HG02870 (cell line): Measurements from ENCODE around the gene PTPA.

ENCODE experiments used
- ATAC-seq: cut with Tn5 transposase; IDR thresholded peaks from one replicate; pipeline ENCODE4 v1.9.1; 2021; ENCODE audit warnings: mild to moderate bottlenecking, moderate library complexity; ENCODE audit not compliant: unreplicated experiment

The PTPA gene

DNA sequence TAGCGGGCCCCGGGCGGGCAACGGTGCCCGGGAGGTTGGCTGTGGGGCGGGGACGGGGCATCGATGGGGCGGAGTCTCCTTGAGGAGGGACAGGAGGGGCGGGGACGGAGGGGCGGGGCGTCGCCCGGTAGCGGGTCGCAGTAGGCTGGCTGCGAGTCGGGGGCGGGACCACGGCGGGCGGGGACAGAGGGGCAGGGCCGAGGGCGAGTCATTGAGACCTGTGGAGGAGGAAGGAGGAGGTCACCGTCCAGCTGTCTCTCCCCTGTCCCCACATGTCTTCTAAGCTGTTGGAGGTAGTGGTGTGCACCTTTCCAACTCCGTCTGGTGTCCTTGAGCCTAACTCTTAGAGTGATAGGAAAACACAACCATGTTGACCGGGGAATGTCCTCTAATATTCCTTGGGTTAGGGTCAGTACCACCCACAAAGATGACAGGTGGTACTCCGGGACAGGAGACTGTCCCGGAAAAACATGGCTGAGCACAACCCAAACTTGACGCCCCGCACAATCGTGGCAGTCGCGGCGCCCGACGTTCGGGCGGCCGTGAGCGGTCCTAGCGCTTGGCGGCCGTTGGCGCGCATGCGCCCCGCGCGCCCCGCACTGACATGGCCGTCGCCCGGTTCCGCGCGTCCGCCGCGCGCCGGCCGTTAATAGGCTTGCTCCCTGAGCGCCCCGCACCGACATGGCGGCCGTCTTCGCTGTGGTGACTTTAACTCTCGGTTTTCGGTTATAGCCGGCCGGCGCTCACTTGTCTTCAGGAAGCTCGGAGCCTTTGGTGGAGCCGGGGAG, at the start of gene PTPA, which contains the start of gene CRAT:
TSS of gene PTPA (plus strand) at position 676 of the 788 bp plus-strand sequence. CDS start 186 bp downstream, outside the sequence.
TSS of gene CRAT (minus strand) at position 54 of the 788 bp plus-strand sequence. CDS start 284 bp downstream, outside the sequence.
- peak; percentile 75 for ATAC-seq

DNA sequence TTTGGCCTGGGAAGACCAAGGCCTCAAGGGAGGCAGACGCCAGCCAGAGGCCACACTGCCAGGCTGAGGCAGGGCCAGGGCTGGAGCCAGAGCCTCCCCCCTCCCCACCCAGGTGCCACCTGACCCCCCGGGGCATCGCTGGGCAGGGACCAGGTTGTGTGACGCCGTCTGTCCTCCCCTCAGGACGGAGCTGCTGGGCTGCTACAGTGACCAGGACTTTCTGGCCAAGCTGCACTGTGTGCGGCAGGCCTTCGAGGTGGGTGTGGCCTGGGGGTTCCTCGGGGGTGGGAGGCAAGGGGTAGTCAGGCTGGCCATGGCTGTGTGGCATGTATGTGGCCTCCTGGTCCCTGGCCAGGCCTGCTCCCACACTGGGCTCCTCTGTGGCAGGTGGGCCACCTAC, 48.2 kb upstream of the PTPA start:
- no peak for ATAC-seq

DNA sequence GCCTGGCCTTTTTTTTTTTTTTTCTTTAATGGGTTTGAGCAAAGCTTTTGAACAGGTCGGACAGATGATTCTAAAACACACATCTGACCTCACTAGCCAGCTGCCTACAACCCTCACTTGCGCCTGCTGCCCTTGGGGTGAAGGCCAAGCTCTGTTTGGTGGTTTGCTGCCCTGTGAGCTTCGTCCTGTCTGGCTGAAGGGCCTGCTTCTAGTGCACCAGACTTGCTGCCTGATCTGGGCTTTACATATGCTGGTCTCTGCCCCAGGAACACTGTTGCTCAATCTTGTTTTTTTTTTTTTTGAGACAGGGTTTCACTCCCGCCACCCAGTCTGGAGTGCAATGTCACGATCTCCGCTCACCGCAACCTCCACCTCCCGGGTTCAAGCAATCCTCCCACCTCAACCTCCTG, 46.7 kb upstream of the PTPA start:
- ATAC-seq = no peak

DNA sequence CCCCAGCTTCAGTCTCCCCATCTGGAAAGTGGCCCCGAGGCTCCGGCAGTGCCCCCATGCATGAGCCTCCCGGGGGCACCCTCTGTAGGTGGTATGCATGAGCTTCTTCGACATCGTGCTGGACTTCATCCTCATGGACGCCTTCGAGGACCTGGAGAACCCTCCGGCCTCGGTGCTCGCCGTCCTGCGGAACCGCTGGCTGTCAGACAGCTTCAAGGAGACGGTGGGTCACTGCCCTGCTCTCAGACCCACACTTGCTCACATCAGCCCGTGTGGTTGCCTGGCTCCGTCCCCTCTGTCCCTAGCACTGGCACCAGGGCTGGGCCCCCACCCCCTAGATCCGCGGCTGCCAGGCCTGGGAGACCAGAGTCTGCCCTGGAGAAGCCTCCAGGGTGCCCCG, 43.1 kb upstream of the PTPA start:
- ATAC-seq = no peak

DNA sequence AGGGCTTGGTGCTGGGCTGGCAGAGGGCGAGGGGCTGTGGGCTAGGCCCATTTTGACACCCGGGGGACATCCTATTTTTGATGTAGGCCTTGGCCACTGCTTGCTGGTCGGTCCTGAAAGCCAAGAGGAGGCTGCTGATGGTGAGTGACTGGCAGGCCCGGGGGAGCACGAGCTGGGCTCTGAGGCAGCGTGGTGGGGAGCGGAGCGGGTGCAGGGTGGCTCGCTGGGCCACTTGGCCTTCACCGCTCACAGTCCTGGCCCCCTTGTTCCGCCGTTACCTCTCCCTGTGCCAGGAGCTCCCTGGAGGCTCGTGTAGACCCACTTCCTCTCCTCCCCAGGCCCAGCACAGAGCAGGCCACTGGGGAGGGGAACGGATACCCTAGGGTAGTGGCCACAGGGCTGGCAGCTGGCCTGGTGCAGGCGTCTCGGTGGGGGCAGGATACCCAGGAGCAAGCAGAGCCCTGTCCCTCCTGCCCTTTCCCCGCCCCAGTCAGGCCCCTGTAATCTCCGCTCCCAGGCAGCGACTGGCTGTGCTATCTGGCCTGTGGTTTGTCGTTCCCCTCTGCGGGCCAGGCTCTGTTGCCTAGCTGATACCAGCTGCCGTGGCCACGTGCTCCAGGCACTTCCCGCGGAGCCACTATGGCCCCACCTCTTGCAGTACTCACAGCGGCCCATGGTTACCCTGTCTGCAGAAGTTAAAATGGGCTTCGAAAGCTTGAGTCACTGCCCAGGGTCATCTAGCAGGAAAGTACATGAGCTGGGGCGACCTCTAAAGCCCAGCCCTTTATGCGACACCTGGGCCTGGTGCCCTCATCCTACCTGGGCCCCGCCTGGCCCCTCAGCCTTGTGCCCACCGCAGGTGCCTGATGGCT, 42.0 kb upstream of the PTPA start:
- ATAC-seq = no peak

DNA sequence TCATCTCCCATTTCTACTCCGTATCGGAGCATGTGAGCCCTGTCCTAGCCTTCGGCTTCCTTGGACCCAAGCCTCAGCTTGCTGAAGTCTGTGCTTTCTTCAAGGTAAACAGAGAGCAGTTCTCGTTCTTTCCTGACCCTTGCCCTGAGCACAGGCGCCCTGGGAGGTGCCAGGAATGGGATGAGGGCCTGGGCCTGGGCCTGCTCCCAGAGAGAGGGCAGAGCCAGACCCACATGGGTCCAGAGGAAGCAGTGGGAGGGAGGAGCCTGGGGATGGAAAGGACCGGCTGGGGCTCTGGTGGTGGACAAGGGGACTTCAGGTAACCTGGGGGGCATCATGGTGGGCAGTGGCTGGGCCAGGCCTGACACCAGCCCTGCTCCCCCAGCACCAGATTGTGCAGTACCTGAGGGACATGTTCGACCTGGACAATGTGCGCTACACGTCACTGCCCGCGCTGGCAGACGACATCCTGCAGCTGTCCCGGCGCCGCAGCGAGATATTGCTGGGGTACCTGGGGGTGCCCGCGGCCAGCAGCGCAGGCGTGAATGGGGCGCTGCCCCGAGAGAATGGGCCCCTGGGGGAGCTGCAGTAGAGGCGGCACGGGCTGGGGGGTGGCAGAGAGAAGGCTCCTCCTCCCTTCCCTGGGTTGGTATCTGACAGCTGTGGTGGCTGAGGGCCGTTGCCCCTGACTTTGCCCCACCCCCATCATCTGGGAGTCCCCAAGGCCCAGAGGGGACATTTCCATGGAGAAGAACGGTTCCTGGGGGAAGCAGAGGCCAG, 41.2 kb upstream of the PTPA start:
- ATAC-seq = no peak

DNA sequence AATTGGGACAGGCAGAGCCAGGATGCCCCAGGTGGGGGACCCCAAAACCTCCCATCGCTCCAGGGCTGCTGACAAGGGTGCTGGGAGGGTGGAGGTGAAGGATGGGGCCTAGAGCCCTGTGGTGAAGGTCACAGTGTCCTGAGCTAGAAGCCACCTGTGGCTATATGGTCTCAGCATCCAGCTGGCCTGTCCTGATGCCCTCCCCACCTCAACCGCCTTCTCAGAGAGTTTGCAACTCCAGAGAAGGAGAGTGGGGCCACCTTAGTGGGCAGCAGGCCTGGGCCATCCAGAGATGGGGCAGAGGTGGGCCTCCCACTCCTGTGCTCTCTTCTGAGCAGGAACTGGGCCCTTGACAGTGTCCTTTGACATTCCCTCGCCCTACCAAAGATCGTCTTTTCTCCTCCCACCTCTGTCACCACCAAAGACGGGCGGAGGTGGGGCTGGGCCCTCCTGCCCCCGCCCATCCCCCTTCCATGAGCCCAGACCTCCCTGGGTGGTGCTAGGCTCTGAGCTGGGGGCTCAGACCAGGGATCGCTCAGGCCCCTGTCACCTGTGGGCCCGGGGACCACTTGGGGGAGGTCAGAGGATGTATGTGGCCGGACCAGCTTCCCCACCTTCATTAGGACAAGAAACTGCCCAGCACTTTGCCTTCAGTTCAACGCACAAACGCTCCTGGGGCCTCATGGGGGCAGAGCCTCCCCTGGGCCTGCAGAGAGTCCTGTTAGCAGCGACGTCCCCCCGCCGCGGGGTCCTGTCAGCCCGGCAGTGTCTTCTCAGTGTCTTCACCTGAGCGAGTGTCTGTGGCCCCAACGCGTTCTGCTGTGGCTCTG, 40.3 kb upstream of the PTPA start:
- ATAC-seq = no peak

DNA sequence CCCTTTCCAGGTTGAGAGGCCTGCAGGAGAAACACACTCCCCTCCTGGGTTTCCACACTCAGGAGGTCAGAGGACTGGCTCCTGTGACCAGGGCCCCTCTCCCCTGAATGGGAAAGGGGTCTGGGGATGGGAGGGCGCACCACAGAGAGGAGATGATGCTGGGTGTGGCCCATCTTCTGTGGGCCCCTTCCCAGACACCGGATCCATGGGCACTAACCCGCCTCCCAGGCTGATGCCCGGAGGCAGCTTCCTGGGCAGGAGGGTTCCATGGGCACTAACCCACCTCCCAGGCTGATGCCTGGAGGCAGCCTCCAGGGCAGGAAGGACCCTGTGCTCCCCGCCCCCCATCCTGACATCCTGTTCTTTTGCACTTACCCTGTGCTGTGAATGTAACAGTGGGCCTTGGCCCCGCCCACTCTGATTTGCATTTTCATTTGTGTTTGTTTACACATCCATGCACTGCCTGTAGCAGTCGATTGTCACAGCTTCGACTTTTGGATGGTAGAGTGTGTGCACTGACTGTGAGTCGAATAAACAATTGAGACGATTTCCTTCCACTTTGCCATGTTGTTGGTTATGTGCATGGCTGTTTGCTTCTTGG, 39.6 kb upstream of the PTPA start:
- no peak for ATAC-seq

DNA sequence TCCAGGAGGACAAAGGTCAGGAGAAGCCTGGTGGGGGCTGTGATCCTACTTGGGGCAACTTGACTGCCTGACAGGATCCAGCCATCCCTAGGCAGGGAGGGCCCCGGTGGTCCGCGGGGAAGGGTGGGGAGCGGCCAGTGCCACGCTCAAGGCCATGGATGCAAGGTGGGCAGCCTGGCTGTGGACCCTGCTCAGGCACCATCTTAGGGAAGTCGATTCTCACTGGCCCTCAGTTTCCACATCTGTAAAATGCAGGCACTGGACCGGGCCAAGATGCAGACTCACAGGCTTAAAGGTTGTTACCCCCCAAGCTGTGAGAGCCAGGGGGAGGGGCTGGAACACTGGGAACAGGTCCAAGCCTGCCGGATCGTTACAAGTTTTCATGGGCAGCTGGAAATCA, 39.0 kb upstream of the PTPA start:
- no peak for ATAC-seq

DNA sequence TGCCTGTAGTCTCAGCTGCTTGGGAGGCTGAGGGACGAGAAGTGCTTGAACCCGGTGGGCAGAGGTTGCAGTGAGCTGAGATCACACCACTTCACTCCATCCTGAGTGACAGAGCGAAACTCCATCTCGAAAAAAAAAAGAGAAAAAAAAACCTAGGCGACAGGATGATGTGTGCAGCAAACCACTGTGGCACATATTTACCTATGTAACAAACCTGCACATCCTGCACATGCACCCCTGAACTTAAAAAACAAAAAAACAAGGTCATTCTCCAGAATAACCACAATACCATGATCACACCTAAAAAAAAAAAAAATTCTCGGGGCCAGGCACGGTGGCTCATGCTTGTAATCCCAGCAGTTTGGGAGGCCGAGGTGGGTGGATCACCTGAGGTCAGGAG, 37.8 kb upstream of the PTPA start:
- ATAC-seq = no peak

DNA sequence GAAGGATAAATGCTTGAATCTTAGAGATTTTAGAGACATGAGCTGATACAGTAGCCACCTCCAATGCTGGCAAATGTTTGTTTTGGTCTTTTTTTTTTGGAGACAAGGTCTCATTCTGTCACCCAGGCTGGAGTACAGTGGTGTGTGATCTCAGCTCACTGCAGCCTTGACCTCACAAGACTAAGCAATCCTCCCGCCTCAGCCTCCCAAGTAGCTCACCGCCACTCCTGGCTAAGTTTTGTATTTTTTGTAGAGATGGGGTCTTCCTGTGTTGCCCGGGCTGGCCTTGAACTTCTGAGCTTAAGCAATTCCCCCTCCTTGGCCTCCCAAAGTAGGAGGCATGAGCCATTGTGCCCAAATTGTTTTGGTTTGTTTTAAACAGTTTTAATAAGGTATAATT, 37.1 kb upstream of the PTPA start:
- ATAC-seq = no peak

DNA sequence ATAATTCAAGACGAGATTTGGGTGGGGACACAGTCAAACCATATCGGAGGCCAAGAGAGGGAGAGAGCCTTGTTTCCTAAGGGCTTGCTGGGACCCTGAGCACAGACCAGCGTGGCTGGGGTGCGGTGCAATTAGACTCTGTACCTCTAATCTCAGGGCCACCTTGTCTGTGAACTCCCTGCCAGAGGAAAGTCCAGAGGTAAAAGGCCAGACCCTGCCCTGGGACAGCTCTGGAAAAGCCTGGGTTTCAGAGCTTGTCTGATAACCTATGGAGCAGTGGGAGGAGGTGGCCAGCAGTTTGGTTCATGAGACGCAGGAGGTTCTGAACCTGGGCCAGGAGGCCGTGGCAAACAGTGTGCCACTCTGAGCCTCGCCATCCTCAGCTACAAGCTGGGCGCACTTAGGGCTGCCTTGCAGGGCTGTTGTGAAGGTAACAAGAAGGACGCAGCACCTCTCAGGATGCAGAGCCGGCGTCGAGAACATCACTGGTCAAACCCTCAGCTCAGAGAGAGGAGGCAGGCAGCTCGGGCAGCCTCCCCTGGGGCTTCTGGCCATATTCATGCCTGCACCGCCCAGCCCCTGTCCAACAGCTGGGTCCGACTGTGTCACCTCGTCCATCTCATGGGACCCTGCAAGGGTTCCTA, 35.1 kb upstream of the PTPA start:
- no peak for ATAC-seq

DNA sequence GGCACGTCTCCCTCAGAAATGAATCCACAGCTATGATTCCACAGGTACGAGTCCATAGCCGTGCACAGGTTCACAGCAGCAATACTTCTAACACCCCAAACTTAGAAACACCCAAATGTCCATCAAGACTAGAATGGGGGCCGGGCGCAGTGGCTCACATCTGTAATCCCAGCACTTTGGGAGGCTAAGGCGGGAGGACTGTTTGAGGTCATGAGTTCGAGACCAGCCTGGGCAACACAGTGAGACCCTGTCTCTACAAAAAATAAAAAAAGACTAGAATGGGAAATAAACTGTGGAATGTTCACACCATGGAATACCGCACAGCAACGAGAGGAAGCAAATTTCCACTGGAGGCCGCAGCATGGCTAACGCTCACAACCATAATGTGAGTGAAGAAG, 34.6 kb upstream of the PTPA start:
- ATAC-seq = no peak

DNA sequence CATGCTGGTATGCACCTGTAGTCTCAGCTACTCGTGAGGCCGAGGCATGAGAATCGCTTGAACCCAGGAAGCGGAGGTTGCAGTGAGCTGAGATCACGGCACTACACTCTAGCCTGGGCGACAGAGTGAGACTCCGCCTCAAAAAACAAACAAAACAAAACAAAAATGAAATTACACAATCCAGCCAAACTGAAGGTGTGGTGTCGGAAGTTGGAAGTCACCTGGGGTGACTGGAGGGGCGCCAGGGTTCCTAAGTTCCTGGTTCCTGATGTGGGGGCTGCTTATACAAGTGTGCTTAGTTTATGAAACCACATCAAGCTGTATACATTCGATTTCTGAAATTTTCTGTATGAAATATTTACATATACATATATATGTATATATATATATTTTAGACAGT, 34.0 kb upstream of the PTPA start:
- ATAC-seq = no peak

DNA sequence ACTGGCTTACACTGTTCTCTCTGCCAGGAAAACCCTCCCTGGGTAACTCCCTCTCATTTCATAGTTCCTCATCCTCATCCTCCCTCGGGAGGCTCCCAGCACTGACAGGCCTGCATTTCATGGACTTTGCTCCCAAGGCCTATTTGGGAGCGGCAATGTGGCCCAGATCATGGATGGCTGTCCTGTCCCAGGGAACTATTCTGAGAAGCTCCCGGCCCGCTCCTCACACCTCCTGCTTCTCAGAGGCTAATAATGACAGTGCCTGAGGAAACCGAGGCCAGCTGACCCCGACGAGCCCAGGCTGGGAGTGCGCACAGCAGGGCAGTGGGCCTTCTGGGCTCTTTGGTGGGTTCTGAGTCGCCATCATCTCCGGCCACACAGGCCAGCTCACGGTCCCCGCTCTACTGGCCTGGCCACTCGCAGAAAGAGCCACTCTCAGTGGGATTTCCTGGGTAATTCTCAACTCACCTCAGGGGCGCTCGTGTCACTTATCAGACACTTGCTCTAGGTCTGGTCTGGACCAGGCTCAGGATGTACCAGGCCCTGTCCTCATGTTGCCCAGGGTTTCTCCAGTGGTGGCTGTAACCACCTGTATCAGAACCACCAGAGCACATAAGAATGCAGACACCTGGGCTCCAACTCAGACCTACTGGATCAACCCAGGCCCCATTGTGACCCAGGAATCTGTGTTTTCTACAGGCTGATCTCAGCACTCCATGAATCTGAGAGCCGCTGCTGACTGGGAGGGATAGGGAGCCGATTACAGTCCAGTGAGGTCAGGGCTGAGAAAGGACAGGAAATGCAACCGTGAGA, 32.3 kb upstream of the PTPA start:
- no peak for ATAC-seq

DNA sequence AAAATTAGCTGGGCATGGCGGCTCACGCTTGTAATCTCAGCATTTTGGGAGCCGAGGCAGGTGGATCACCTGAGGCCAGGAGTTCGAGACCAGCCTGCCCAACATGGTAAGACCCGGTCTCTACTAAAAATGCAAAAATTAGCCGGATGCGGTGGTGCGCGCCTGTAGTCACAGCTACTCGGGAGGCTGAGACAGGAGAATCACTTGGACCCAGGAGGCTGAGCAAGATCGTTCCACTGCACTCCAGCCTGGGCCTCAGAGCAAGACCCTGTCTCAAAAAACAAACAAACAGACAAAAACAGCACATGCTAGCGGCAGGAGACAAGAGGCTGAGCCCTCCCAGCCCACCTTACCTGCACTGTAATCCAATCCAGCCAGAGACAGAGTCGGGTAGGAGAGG, 31.4 kb upstream of the PTPA start:
- no peak for ATAC-seq

DNA sequence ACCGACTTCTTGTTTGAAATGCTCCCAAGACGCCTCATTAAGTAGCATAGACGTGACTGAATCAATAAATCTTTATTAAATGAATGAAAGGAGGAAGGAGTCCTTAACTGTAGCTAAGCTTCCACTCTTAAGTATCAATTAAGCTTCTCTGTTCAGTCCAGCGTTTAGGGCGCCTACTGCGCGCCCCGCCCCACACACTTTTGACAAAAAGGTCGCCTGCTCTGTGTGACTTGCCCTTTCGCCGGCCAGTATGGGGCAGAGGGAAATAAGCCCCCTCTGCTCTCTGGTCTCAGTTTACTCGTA, 31.0 kb upstream of the PTPA start:
- ATAC-seq = no peak

DNA sequence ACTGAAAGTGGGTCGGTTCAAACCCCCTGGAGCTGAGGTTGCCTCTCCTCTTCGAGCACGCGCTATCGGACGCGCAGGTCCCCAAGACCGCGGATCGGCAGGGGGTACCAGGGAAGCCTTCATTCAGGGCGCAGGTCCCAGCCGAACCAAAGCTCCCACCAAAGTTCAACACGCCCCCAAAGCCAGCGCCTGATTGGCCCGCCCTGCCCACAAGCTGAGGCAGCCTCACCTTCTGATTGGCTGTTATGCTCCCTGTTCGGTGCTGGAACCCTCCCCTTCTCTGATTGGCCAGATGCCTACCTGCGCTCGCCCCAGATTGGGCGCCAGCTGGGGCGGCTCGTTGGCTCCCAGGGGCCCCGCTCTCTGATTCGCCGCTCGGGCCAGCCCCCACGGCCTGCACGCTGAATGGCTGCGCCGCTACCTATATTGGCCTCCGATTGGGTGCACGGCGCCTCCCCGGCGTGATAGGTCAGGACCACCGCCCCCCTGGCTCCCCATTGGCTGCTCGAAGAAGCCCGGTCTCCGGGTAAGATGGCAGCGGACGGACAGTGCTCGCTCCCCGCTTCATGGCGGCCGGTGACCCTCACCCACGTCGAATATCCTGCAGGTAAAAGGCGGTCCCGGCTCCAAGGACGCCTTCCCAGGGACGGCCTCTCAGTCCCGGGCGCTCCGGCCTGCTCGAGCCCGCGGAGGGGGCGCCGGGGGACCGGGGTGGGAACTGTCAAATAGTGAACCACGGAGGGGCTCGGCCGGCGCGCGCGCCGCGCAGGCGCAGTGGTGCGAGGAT, 30.4 kb upstream of the PTPA start, which contains the start of gene DOLPP1:
TSS of gene DOLPP1 (plus strand) at position 511 of the 787 bp plus-strand sequence. CDS start at position 532, 21 bp downstream.
- ATAC-seq = peak; percentile 93
